Measurements from ENCODE around the gene KAZN.

Gene KAZN

GRCh38 chr1:15113146-15113545 lies 514.7 kb downstream of the KAZN start:
- TF ChIP-seq GATA2 (IDR thresholded peaks at IDR 0.05; ENCODE audit: low read depth, low read length) (no peak), GATA3 (IDR thresholded peaks at IDR 0.05; ENCODE audit: low read depth, low read length) (no peak)

- no peak for TF ChIP-seq GATA3 (IDR thresholded peaks at IDR 0.05; ENCODE audit: low read depth, low read length)
- no peak for TF ChIP-seq GATA2 (IDR thresholded peaks at IDR 0.05; ENCODE audit: low read depth, low read length)
Observed at GRCh38 chr1:15114884-15115283, 516.4 kb downstream of the KAZN start.

- TF ChIP-seq GATA3 (IDR thresholded peaks at IDR 0.05; ENCODE audit: low read depth, low read length) (no peak), GATA2 (IDR thresholded peaks at IDR 0.05; ENCODE audit: low read depth, low read length) (no peak)
Observed at GRCh38 chr1:15115542-15116330, 517.3 kb downstream of the KAZN start.

- TF ChIP-seq GATA2 (IDR thresholded peaks at IDR 0.05; ENCODE audit: low read depth, low read length) (no peak), GATA3 (IDR thresholded peaks at IDR 0.05; ENCODE audit: low read depth, low read length) (no peak)
Observed at GRCh38 chr1:15116966-15117365, 518.5 kb downstream of the KAZN start.

GRCh38 chr1:15117671-15118325 lies 519.3 kb downstream of the KAZN start:
- TF ChIP-seq GATA2 (IDR thresholded peaks at IDR 0.05; ENCODE audit: low read depth, low read length) (no peak), GATA3 (IDR thresholded peaks at IDR 0.05; ENCODE audit: low read depth, low read length) (no peak)

GRCh38 chr1:15118579-15118978 lies 520.1 kb downstream of the KAZN start:
- TF ChIP-seq GATA2 (IDR thresholded peaks at IDR 0.05; ENCODE audit: low read depth, low read length) (no peak), GATA3 (IDR thresholded peaks at IDR 0.05; ENCODE audit: low read depth, low read length) (no peak)

- no peak for TF ChIP-seq GATA3 (IDR thresholded peaks at IDR 0.05; ENCODE audit: low read depth, low read length)
Observed at GRCh38 chr1:15120251-15120945, 521.9 kb downstream of the KAZN start.

GRCh38 chr1:15122331-15122730 lies 523.8 kb downstream of the KAZN start:
- TF ChIP-seq GATA2 (IDR thresholded peaks at IDR 0.05; ENCODE audit: low read depth, low read length): no peak
- no peak for TF ChIP-seq GATA3 (IDR thresholded peaks at IDR 0.05; ENCODE audit: low read depth, low read length)

GRCh38 chr1:15123270-15123669 lies 524.8 kb downstream of the KAZN start:
- TF ChIP-seq GATA2 (IDR thresholded peaks at IDR 0.05; ENCODE audit: low read depth, low read length): no peak
- TF ChIP-seq GATA3 (IDR thresholded peaks at IDR 0.05; ENCODE audit: low read depth, low read length): no peak

- TF ChIP-seq GATA2 (IDR thresholded peaks at IDR 0.05; ENCODE audit: low read depth, low read length) (no peak), GATA3 (IDR thresholded peaks at IDR 0.05; ENCODE audit: low read depth, low read length) (no peak)
Observed at GRCh38 chr1:15123925-15124324, 525.4 kb downstream of the KAZN start.

GRCh38 chr1:15124362-15125100 lies 526.0 kb downstream of the KAZN start:
- no peak for TF ChIP-seq GATA3 (IDR thresholded peaks at IDR 0.05; ENCODE audit: low read depth, low read length)
- TF ChIP-seq GATA2 (IDR thresholded peaks at IDR 0.05; ENCODE audit: low read depth, low read length): no peak

GRCh38 chr1:15125101-15125745 lies 526.7 kb downstream of the KAZN start:
- no peak for TF ChIP-seq GATA2 (IDR thresholded peaks at IDR 0.05; ENCODE audit: low read depth, low read length)
- no peak for TF ChIP-seq GATA3 (IDR thresholded peaks at IDR 0.05; ENCODE audit: low read depth, low read length)

- TF ChIP-seq GATA3 (IDR thresholded peaks at IDR 0.05; ENCODE audit: low read depth, low read length) (no peak), GATA2 (IDR thresholded peaks at IDR 0.05; ENCODE audit: low read depth, low read length) (no peak)
Observed at GRCh38 chr1:15128077-15128476, 529.6 kb downstream of the KAZN start.

All from SH-SY5Y (cell line).